RWPE1 (cell line): ENCODE measurements around the gene SYT14.

Experiments used
- CTCF ChIA-PET: fragments of 350-600 bp; sonication (Branson Sonifier 250); formaldehyde crosslinking; extraction: SDS; loops from one replicate; lab custom pipeline; 2021; lab: Yijun Ruan, JAX
- POLR2A ChIA-PET: fragments of 400-600 bp; formaldehyde crosslinking; extraction: SDS; loops from one replicate; lab custom pipeline; 2020; ENCODE audit warnings: antibody characterized with exemption; ENCODE audit not compliant: low non-redundant PET; lab: Yijun Ruan, JAX
- DNase-seq: peaks from one replicate; pipeline ENCODE4 v3.0.0; 2012; ENCODE audit warnings: low spot score
- H3K27ac ChIP-seq: fragments of 450-650 bp; 2 replicates; pipeline ENCODE4 v1.5.1; 2017
- TF ChIP-seq, protein P1 (sequence below): fragments of 450-650 bp; conservative IDR thresholded peaks from 2 replicates; pipeline ENCODE4 v1.5.1; 2017; ENCODE audit warnings: low read depth, mild to moderate bottlenecking

Gene SYT14

DNA sequence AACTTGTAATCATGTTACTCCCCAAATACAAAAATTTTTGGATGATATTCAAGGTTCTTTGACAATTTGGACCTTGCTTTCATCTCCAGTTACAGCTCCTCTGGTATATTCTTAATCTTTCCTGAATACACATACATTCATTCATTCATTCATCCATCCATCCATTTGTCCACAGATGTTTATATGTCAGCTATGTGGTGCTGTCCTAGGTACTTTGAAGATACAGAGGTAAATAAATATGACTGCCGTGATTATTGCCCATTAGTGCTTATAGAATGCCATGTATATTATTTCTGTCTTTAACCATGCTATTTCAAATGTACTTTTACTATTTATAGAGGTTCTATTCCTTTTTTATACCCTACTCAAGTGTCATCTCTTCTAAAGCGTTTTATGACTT lies 72.1 kb downstream of the SYT14 start:
- ChIA-PET POLR2A (no interaction called here), CTCF (no interaction called here)
- H3K27ac ChIP-seq, result no peak overlapping the region
- DNase-seq, result no peak
- TF ChIP-seq, protein P1, sequence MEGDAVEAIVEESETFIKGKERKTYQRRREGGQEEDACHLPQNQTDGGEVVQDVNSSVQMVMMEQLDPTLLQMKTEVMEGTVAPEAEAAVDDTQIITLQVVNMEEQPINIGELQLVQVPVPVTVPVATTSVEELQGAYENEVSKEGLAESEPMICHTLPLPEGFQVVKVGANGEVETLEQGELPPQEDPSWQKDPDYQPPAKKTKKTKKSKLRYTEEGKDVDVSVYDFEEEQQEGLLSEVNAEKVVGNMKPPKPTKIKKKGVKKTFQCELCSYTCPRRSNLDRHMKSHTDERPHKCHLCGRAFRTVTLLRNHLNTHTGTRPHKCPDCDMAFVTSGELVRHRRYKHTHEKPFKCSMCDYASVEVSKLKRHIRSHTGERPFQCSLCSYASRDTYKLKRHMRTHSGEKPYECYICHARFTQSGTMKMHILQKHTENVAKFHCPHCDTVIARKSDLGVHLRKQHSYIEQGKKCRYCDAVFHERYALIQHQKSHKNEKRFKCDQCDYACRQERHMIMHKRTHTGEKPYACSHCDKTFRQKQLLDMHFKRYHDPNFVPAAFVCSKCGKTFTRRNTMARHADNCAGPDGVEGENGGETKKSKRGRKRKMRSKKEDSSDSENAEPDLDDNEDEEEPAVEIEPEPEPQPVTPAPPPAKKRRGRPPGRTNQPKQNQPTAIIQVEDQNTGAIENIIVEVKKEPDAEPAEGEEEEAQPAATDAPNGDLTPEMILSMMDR, result no peak

DNA sequence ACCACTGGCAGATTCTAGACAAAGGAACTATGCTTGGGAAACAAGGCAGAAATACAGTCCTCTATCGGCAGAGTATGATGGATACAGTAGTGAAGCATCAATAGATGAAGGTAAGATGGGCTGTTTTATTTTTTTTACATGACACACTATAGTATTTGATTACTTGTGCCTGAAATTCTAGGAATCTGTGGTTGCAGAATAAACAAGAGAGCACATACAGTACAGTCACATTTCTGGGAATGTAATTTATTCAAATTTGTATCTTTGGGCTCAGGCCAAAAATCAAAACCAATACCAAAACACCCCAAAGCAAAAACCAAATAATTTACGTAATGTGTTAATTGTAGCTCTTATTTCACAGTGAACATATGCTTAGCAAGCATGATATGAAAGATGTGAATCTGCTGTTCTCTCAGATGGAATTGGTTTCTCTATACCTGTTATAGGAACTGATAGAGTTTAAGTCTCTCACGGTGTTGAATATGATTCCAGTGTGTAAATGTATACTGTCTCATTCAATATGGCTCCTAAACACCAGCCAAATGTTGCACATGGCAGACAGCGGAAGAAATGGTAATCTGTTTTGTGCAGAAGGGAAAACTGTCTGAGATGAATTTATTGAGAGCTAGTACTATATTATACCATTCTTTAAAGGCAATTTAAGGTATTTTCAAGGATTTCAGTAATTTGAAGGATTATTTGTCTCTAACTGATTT lies 83.3 kb downstream of the SYT14 start:
- TF ChIP-seq, protein P1, result no peak
- no peak overlapping the region for H3K27ac ChIP-seq
- CTCF ChIA-PET, result interaction anchor here (0.6 kb wide), 1 partner anchor 248 kb away, joined by 3 read pairs; no protein-coding TSS in a partner anchor
- POLR2A ChIA-PET, result no interaction called here
- DNase-seq, result no peak

DNA sequence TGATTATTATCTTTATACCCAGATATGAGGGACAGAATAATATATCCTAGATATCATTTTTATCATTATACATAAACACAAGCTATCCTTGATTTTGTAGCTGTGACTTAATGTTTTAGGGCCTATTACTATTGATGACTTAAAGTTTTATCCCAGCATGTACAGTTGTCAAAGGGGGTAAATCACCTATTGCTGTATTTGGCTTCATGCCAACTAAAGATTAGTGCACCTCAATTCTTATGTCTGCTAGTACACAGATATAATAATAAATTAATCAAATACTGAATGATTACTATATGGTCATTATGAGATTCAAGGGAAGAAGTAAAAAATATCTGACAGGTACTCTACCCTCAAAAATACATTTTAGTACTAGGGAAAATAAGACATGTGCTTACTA lies 84.0 kb downstream of the SYT14 start:
- DNase-seq, result no peak
- TF ChIP-seq, protein P1, result no peak
- POLR2A ChIA-PET, result no interaction called here
- H3K27ac ChIP-seq, result no peak overlapping the region
- CTCF ChIA-PET, result interaction anchor here (0.6 kb wide), 1 partner anchor 249 kb away, joined by 3 read pairs; no protein-coding TSS in a partner anchor

DNA sequence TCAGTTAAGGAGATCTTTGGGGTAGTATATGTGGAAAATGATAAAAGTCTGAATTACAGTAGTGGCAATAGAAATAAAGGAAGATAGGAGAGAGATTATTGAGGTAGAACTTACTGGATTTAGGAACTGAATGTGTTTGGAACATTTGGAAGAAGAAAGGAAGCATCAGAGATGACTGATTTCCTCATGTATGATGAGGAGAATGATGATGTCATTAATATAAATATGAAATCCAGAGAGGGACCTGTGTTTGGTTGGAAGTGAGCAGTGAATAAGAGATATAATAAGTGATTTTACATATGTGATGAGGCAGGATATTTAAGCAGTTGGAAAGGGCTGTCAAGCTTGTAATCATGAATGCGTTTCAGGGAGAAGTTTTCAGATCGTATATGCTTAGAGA lies 86.3 kb downstream of the SYT14 start:
- POLR2A ChIA-PET, result no interaction called here
- CTCF ChIA-PET, result no interaction called here
- H3K27ac ChIP-seq, result no peak overlapping the region
- TF ChIP-seq, protein P1, result no peak
- no peak for DNase-seq

DNA sequence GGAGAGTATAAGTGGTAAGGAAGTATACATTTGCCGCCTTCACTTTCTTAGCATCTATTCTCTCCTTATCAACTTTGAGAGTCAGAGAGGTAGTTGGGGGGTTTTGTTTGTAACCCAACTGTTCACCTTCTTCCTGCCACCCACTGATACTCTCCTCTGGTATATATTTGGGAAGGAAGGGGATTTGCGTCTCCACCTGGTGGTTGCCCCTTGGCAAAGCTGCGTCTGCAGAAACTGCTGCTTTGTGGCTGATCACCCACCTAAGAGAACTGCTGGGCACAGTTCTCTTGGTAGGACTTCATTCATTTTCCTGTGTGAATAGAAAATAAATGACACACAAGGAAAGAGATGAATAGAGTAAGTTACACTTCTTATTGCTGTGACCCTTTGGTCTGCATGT lies 87.0 kb downstream of the SYT14 start:
- TF ChIP-seq, protein P1, result no peak
- no peak overlapping the region for H3K27ac ChIP-seq
- no peak for DNase-seq
- POLR2A ChIA-PET, result no interaction called here
- CTCF ChIA-PET, result no interaction called here

DNA sequence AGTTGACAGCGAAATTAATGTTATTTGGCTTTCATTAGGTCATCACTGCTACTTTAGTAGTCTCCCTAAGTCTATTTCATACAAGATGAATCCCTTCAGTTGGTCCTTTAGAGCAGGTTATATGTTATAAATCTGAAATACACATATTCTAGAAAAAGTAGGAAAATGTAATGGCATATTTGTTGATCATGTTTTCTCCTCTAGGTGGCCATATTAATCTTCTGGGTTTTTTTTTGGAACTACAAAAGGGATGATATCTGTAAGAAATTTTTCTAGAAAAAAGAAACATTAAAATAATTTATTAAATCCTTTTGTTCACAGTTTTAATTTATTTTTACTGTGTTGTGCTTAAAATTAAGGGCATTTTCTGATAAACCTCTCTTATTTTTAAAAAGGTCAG lies 87.9 kb downstream of the SYT14 start:
- no peak for DNase-seq
- POLR2A ChIA-PET, result no interaction called here
- TF ChIP-seq, protein P1, result peak; percentile 21
- CTCF ChIA-PET, result no interaction called here
- H3K27ac ChIP-seq, result no peak overlapping the region
